HepG2 (cell line): Measurements from ENCODE around the gene RASSF10. TPM values are rescaled to one million over a fixed set of nuclear protein-coding genes. Genes with fewer than 3 reads are reported as not detected.

Experiments used
- ATAC-seq: fragments of 200-7000 bp; cut with Tn5 transposase; 3 replicates; pipeline ENCODE4 v1.9.1; 2020; ENCODE audit warnings: mild to moderate bottlenecking, moderate library complexity
- BruUV-seq: library from RNA; stranded (reverse); fragments of 400-500 nt; replicated peaks from 2 replicates; lab custom pipeline; 2021; lab: Mats Ljungman, UMichigan
- CTCF ChIA-PET: fragments of 300-600 bp; formaldehyde crosslinking; extraction: SDS; loops from one replicate; lab custom pipeline; 2021; ENCODE audit warnings: low total read pairs, inconsistent platforms, low intra/inter-chr PET ratio; lab: Yijun Ruan, JAX
- POLR2A ChIA-PET: fragments of 350-600 bp; sonication (Branson Sonifier 250); formaldehyde crosslinking; loops from one replicate; lab custom pipeline; 2020; ENCODE audit warnings: antibody characterized with exemption, inconsistent platforms; lab: Yijun Ruan, JAX
- DNase-seq: peaks from one replicate; pipeline ENCODE4 v3.0.0-alpha.2; 2015; ENCODE audit warnings: low spot score
- FAIRE-seq: peaks from 3 replicates; lab custom pipeline; 2011; peaks lifted over from hg19 to GRCh38; lab: Jason Lieb, UNC
- H2AFZ ChIP-seq: one replicate; pipeline ENCODE4 v1.6.1; 2011; ENCODE audit warnings: low read length, inconsistent platforms
- H3K27ac ChIP-seq: fragments of 300-600 bp; 3 replicates; pipeline ENCODE4 v1.8.0; 2011; ENCODE audit warnings: mixed run types, mild to moderate bottlenecking, mixed read lengths, low read length, inconsistent platforms; ENCODE audit not compliant: insufficient read depth; ENCODE audit errors: extremely low read length
- H3K27me3 ChIP-seq, 2 experiments: fragments of 200-600 bp in 1 of 2; 2 replicates in 1 of 2; 3 replicates in 1 of 2; pipeline versions ENCODE4 v1.6.0 to v1.8.0; 2011; ENCODE audit warnings: low read length in 2 of 2, mild to moderate bottlenecking in 2 of 2, moderate library complexity in 2 of 2, inconsistent platforms in 1 of 2; ENCODE audit not compliant: insufficient read depth in 2 of 2, control insufficient read depth in 1 of 2
- H3K36me3 ChIP-seq, 2 experiments: fragments of 200-600 bp in 1 of 2; replicated peaks in 1 of 2; 2 replicates in 1 of 2; 3 replicates in 1 of 2; pipeline versions ENCODE4 v1.5.1 to v1.8.0; 2011; ENCODE audit warnings: low read length in 2 of 2, inconsistent platforms in 1 of 2; ENCODE audit not compliant: insufficient read depth in 2 of 2, control insufficient read depth in 1 of 2
- H3K4me1 ChIP-seq: 2 replicates; pipeline ENCODE4 v1.5.1; 2012; ENCODE audit warnings: low read length, inconsistent platforms; ENCODE audit not compliant: insufficient read depth
- H3K4me2 ChIP-seq: 2 replicates; pipeline ENCODE4 v1.6.0; 2011; ENCODE audit warnings: low read depth, low read length, inconsistent platforms
- H3K4me3 ChIP-seq, 3 experiments: fragments of 200-600 bp in 1 of 3; sonication (generic), shearing (Covaris generic) in 1 of 3; replicated peaks in 1 of 3; 2 replicates each; pipeline ENCODE4 v1.5.1; 2011 to 2016; ENCODE audit warnings: low read length in 3 of 3, inconsistent platforms in 2 of 3, low read depth in 2 of 3, mild to moderate bottlenecking in 2 of 3, control low read depth in 1 of 3, mixed read lengths in 1 of 3; ENCODE audit not compliant: insufficient read depth in 1 of 3
- H3K79me2 ChIP-seq: one replicate; pipeline ENCODE4 v1.6.1; 2011; ENCODE audit warnings: low read length, inconsistent platforms; ENCODE audit not compliant: insufficient read depth
- H3K9ac ChIP-seq: 2 replicates; pipeline ENCODE4 v1.6.0; 2011; ENCODE audit warnings: mild to moderate bottlenecking, low read depth, low read length, inconsistent platforms; ENCODE audit not compliant: insufficient read depth
- H3K9me3 ChIP-seq: 2 replicates; pipeline ENCODE4 v1.5.1; 2012; ENCODE audit warnings: mild to moderate bottlenecking, low read length
- H4K20me1 ChIP-seq: 2 replicates; pipeline ENCODE4 v1.6.0; 2011; ENCODE audit warnings: inconsistent platforms, mild to moderate bottlenecking, low read length, moderate library complexity; ENCODE audit not compliant: insufficient read depth
- ATF7 ChIP-seq, 2 experiments: fragments of 450-650 bp in 1 of 2; sonication (generic) in 1 of 2; formaldehyde crosslinking in 1 of 2; IDR thresholded peaks; 2 replicates each; pipeline versions ENCODE4 v1.4.0 to v1.6.1; 2016 to 2020; ENCODE audit warnings: antibody characterized with exemption in 1 of 2, mild to moderate bottlenecking in 1 of 2, missing genetic modification reagents in 1 of 2
- CBX2 ChIP-seq, 2 experiments: fragments of 200-600 bp in 1 of 2; sonication (generic); formaldehyde crosslinking in 1 of 2; IDR thresholded peaks; 2 replicates each; pipeline versions ENCODE4 v1.7.0 to v1.8.1; 2018 to 2022; ENCODE audit warnings: low read depth in 2 of 2, low read length in 1 of 2, mild to moderate bottlenecking in 1 of 2, missing genetic modification reagents in 1 of 2
- CEBPB ChIP-seq: IDR thresholded peaks from 2 replicates; pipeline ENCODE4 v1.6.1; 2011; ENCODE audit warnings: low read depth, low read length, improper control_type of control experiment, borderline replicate concordance
- CREB1 ChIP-seq, 2 experiments: fragments of 450-650 bp in 1 of 2; IDR thresholded peaks; 2 replicates each; pipeline ENCODE4 v1.6.1; 2016 to 2017; ENCODE audit warnings: control low read depth in 1 of 2, mild to moderate bottlenecking in 1 of 2, missing compliant biosample characterization in 1 of 2, missing genetic modification characterization in 1 of 2
- JUNB ChIP-seq: sonication (generic); formaldehyde crosslinking; IDR thresholded peaks from 2 replicates; pipeline ENCODE4 v1.8.0; 2022; ENCODE audit warnings: missing genetic modification reagents, mild to moderate bottlenecking, borderline replicate concordance
- MAZ ChIP-seq, 2 experiments: sonication (generic) in 1 of 2; formaldehyde crosslinking in 1 of 2; IDR thresholded peaks; 2 replicates each; pipeline versions ENCODE4 v1.5.0 to v1.6.1; 2012 to 2020; ENCODE audit warnings: low read depth in 2 of 2, mild to moderate bottlenecking in 2 of 2, borderline replicate concordance in 1 of 2, improper control_type of control experiment in 1 of 2, low read length in 1 of 2, missing genetic modification reagents in 1 of 2, moderate library complexity in 1 of 2
- MZF1 ChIP-seq: sonication (generic); formaldehyde crosslinking; IDR thresholded peaks from 2 replicates; pipeline ENCODE4 v1.8.1; 2023; ENCODE audit warnings: mild to moderate bottlenecking, missing genetic modification reagents, borderline replicate concordance
- ZNF138 ChIP-seq: sonication (generic); formaldehyde crosslinking; IDR thresholded peaks from 2 replicates; pipeline ENCODE4 v1.5.0; 2020; ENCODE audit warnings: mild to moderate bottlenecking, low read depth, missing genetic modification reagents
- ZNF510 ChIP-seq: sonication (generic); formaldehyde crosslinking; IDR thresholded peaks from 2 replicates; pipeline ENCODE4 v1.4.0; 2020; ENCODE audit warnings: low read depth, mild to moderate bottlenecking, missing genetic modification reagents
- WGBS: methylation state at CpG from one replicate; pipeline ENCODE4 v1.1.6; 2017; ENCODE audit warnings: low lambda C conversion rate; 5-methylcytosine and 5-hydroxymethylcytosine counted together
- in situ Hi-C: cut with HindIII; loops from 2 replicates; pipeline ENCODE4 v1.10.0; 2017; ENCODE audit warnings: low pct_unique_long_range_greater_than_20kb; ENCODE audit not compliant: extremely low pct_ligation_motif_present
- intact Hi-C: fragments of 100-400 bp; cut with micrococcal nuclease; formaldehyde crosslinking; loops from one replicate; pipeline ENCODE4 v1.10.0; 2022; ENCODE audit not compliant: unreplicated experiment
- polyA plus RNA-seq, 8 experiments: library from polyadenylated mRNA; depleted of rRNA in 3 of 8; stranded (reverse) in 7 of 8; unstranded in 1 of 8; fragments of >200 nt; fragmentation: Illumina TruSeq in 4 of 8; extraction: Trizol in 4 of 8; gene quantifications; 2 replicates each; pipeline versions ENCODE4 v1.2.1 to v1.2.3, GENCODE V29; 2011 to 2016; ENCODE audit warnings: low read depth in 4 of 8, missing spikeins in 1 of 8, mixed read lengths in 1 of 8; ENCODE audit not compliant: insufficient read depth in 1 of 8
- total RNA-seq, 5 experiments: library from RNA; depleted of rRNA; stranded (reverse); fragments of >200 nt; fragmentation: Illumina TruSeq; extraction: Trizol; gene quantifications; 2 replicates each; pipeline ENCODE4 v1.2.3, GENCODE V29; 2016; ENCODE audit warnings: low read depth in 1 of 5

The RASSF10 gene
- total and polyA plus RNA-seq, 2 of the 13 experiments (the other 11 are each of a cell fraction or from before 2014, with no cell fraction given) = not detected

DNA sequence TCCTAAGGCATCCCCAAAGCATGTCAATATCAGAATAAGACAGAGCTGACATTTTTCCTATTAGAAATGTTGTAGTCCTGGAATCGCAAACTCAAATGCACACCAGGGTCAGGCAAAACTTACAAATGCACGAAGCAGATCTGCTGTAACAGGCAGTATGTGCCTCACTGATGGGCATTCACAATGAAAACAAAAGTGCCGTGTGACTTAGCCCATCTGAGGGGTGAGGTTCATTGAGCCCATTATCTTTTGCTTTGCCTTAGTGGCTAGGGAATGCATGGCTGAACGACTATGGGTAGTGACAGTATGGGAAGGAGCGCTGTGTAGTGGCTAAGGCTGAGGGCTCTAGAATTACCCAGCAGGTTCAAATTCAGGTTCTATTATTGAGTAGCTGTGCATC lies 43.1 kb upstream of the RASSF10 start:
- no TSS peak for BruUV-seq
- DNase-seq (no peak), ATAC-seq (no peak), FAIRE-seq (no peak)
- no peak overlapping the region for H3K4me3 ChIP-seq
- TF ChIP-seq ZNF510 (CRISPR knock-in tag) = no peak
- no peak for TF ChIP-seq MZF1 (CRISPR knock-in tag)
- TF ChIP-seq MAZ (IDR thresholded peaks at IDR 0.05; ENCODE audit: borderline replicate concordance, low read depth, low read length) = no peak
- no peak for TF ChIP-seq MAZ (CRISPR knock-in tag; IDR thresholded peaks at IDR 0.05; ENCODE audit: low read depth)
- no peak for TF ChIP-seq CEBPB
- TF ChIP-seq CBX2 (IDR thresholded peaks at IDR 0.05; ENCODE audit: low read depth, low read length) = no peak
- TF ChIP-seq CBX2 (CRISPR knock-in tag; IDR thresholded peaks at IDR 0.05; ENCODE audit: low read depth) = no peak
- no peak for TF ChIP-seq JUNB (CRISPR knock-in tag)
- H3K36me3 ChIP-seq = no peaks in the 10 kb centered on the region
- H3K9me3 ChIP-seq = no peaks in the 10 kb centered on the region
- no peak overlapping the region for H2AFZ ChIP-seq
- H3K27ac ChIP-seq = no peak overlapping the region
- no peaks in the 10 kb centered on the region for H3K79me2 ChIP-seq
- intact Hi-C loops = no loop called here
- WGBS = 93% methylated on average over 5 of the region's 5 CpGs
- in situ Hi-C loops = loop anchor here (5.0 to 10.0 kb wide), 3 partner anchors 186 to 379 kb away; no protein-coding TSS in a partner anchor
- H3K27me3 ChIP-seq = peaks cover 0 to 5% of the 10 kb centered on the region in 2 experiments; a peak in 1 of 5 replicates
- H3K9ac ChIP-seq = no peak overlapping the region
- H4K20me1 ChIP-seq = no peaks in the 10 kb centered on the region
- POLR2A ChIA-PET = no interaction called here
- no peak overlapping the region for H3K4me2 ChIP-seq
- CTCF ChIA-PET = interaction anchor here (1.1 kb wide), 1 partner anchor 186 kb away, joined by 3 read pairs; no protein-coding TSS in a partner anchor
- 0 out of 2 replicates have a peak, but pooled peaks cover 10% of the 10 kb centered on the region for H3K4me1 ChIP-seq

DNA sequence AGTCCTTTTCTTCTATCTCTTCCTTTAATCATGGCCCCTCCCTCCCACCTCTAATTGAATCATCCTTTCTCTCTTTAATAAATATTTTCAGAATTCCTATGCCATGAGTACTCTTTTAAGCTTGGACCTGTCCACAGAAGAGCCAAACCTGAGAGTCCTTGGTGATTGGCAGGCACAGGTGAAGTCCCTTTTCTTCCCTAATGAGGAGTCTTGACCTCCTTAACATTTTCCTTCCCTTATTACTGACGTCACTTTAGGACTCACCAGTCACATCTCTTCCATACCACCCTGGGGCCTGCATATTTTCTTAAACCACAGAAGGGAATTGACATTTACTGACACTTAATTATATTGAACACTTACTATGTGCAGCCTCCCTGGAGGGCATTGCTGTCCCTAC lies 41.0 kb upstream of the RASSF10 start:
- H3K9ac ChIP-seq = no peak overlapping the region
- no peak overlapping the region for H3K4me3 ChIP-seq
- no peaks in the 10 kb centered on the region for H4K20me1 ChIP-seq
- H3K27me3 ChIP-seq = no peaks in the 10 kb centered on the region
- 0 out of 2 replicates have a peak, but pooled peaks cover 10% of the 10 kb centered on the region for H3K4me1 ChIP-seq
- H3K4me2 ChIP-seq = no peak overlapping the region
- no peak overlapping the region for H2AFZ ChIP-seq
- no TSS peak for BruUV-seq
- in situ Hi-C loops (loop anchor here (5.0 to 10.0 kb wide), 3 partner anchors 184 to 377 kb away; no protein-coding TSS in a partner anchor), intact Hi-C loops (no loop called here)
- no peak for FAIRE-seq
- H3K27ac ChIP-seq = no peak overlapping the region
- no peaks in the 10 kb centered on the region for H3K9me3 ChIP-seq
- CTCF ChIA-PET = no interaction called here
- no peaks in the 10 kb centered on the region for H3K36me3 ChIP-seq
- DNase-seq = no peak
- TF ChIP-seq ZNF138 (CRISPR knock-in tag) (no peak), ATF7 (IDR thresholded peaks at IDR 0.05) (peak; percentile 61), ATF7 (CRISPR knock-in tag; IDR thresholded peaks at IDR 0.05) (no peak), CREB1 (IDR thresholded peaks at IDR 0.05) (peak; percentile 77), CREB1 (CRISPR knock-in tag; IDR thresholded peaks at IDR 0.05) (no peak)
- WGBS = 33% methylated on average over 1 of the region's 1 CpG
- H3K79me2 ChIP-seq = no peaks in the 10 kb centered on the region
- no peak for ATAC-seq
- POLR2A ChIA-PET = no interaction called here
